ENCODE measurements around the gene KIAA0232.
"Not testable (repeated sequence)": the region's sequence is repeated elsewhere in the genome, so short reads cannot be mapped to it uniquely, and the experiment has no call there.

Gene KIAA0232

GRCh38 chr4:6889101-6889735 is 106.7 kb downstream of the KIAA0232 start:
- DNase-seq (ENCODE audit: low spot score) (no peak), ATAC-seq (ENCODE audit: low read depth) (no peak)
- Histone ChIP-seq H3K27me3 (ENCODE audit: insufficient read depth, poor library complexity, severe bottlenecking) (no peaks in the 10 kb centered on the region), H3K27ac (ENCODE audit: poor library complexity, severe bottlenecking) (no peak overlapping the region), H3K36me3 (ENCODE audit: low read depth) (no peaks in the 10 kb centered on the region), H3K9me3 (ENCODE audit: severe bottlenecking) (peaks cover 3% of the 10 kb centered on the region), H3K4me3 (ENCODE audit: severe bottlenecking) (no peak overlapping the region), H3K4me1 (ENCODE audit: insufficient read depth, poor library complexity, severe bottlenecking) (no peaks in the 10 kb centered on the region)
- TF ChIP-seq CTCF (IDR thresholded peaks at IDR 0.05; ENCODE audit: poor library complexity, severe bottlenecking), result no peak

GRCh38 chr4:6889736-6890324 is 107.3 kb downstream of the KIAA0232 start:
- Histone ChIP-seq H3K4me1 (ENCODE audit: insufficient read depth, poor library complexity, severe bottlenecking) (no peaks in the 10 kb centered on the region), H3K27ac (ENCODE audit: poor library complexity, severe bottlenecking) (no peak overlapping the region), H3K36me3 (ENCODE audit: low read depth) (no peaks in the 10 kb centered on the region), H3K9me3 (ENCODE audit: severe bottlenecking) (peaks cover 3% of the 10 kb centered on the region), H3K27me3 (ENCODE audit: insufficient read depth, poor library complexity, severe bottlenecking) (no peaks in the 10 kb centered on the region), H3K4me3 (ENCODE audit: severe bottlenecking) (no peak overlapping the region)
- no peak for DNase-seq (ENCODE audit: low spot score)
- ATAC-seq (ENCODE audit: low read depth), result no peak
- TF ChIP-seq CTCF (IDR thresholded peaks at IDR 0.05; ENCODE audit: poor library complexity, severe bottlenecking), result no peak

GRCh38 chr4:6890358-6890757 is 107.8 kb downstream of the KIAA0232 start:
- no peak for TF ChIP-seq CTCF (IDR thresholded peaks at IDR 0.05; ENCODE audit: poor library complexity, severe bottlenecking)
- DNase-seq (ENCODE audit: low spot score) (no peak), ATAC-seq (ENCODE audit: low read depth) (no peak)
- no peak overlapping the region for H3K27ac ChIP-seq (ENCODE audit: poor library complexity, severe bottlenecking)
- H3K9me3 ChIP-seq (ENCODE audit: severe bottlenecking), result peaks cover 3% of the 10 kb centered on the region
- no peaks in the 10 kb centered on the region for H3K36me3 ChIP-seq (ENCODE audit: low read depth)
- H3K4me3 ChIP-seq (ENCODE audit: severe bottlenecking), result no peak overlapping the region
- H3K27me3 ChIP-seq (ENCODE audit: insufficient read depth, poor library complexity, severe bottlenecking), result no peaks in the 10 kb centered on the region
- H3K4me1 ChIP-seq (ENCODE audit: insufficient read depth, poor library complexity, severe bottlenecking), result no peaks in the 10 kb centered on the region

- H3K27me3 ChIP-seq (ENCODE audit: insufficient read depth, poor library complexity, severe bottlenecking); H3K9me3 ChIP-seq (ENCODE audit: severe bottlenecking); H3K27ac ChIP-seq (ENCODE audit: poor library complexity, severe bottlenecking); H3K4me1 ChIP-seq (ENCODE audit: insufficient read depth, poor library complexity, severe bottlenecking); ATAC-seq (ENCODE audit: low read depth); H3K36me3 ChIP-seq (ENCODE audit: low read depth); DNase-seq (ENCODE audit: low spot score); H3K4me3 ChIP-seq (ENCODE audit: severe bottlenecking): not testable (repeated sequence)
Measured at GRCh38 chr4:6890971-6891370, 108.4 kb downstream of the KIAA0232 start.

- no peaks in the 10 kb centered on the region for H3K36me3 ChIP-seq (ENCODE audit: low read depth)
- no peaks in the 10 kb centered on the region for H3K27me3 ChIP-seq (ENCODE audit: insufficient read depth, poor library complexity, severe bottlenecking)
- H3K27ac ChIP-seq (ENCODE audit: poor library complexity, severe bottlenecking), result no peak overlapping the region
- ATAC-seq (ENCODE audit: low read depth) (no peak), DNase-seq (ENCODE audit: low spot score) (no peak)
- no peaks in the 10 kb centered on the region for H3K4me1 ChIP-seq (ENCODE audit: insufficient read depth, poor library complexity, severe bottlenecking)
- H3K9me3 ChIP-seq (ENCODE audit: severe bottlenecking), result peaks cover 3% of the 10 kb centered on the region
- H3K4me3 ChIP-seq (ENCODE audit: severe bottlenecking), result no peak overlapping the region
- no peak for TF ChIP-seq CTCF (IDR thresholded peaks at IDR 0.05; ENCODE audit: poor library complexity, severe bottlenecking)
Measured at GRCh38 chr4:6891436-6892170, 109.1 kb downstream of the KIAA0232 start.

Measured in RWPE2 (cell line).